Measurements from ENCODE around the gene TRPV4. TPM values are rescaled to one million over a fixed set of nuclear protein-coding genes. Genes with fewer than 3 reads are reported as not detected.
"Not testable (repeated sequence)": the region's sequence is repeated elsewhere in the genome, so short reads cannot be mapped to it uniquely, and the experiment has no call there.

TRPV4 gene
- total RNA-seq, 4 donors from 2014 or later = not detected

DNA sequence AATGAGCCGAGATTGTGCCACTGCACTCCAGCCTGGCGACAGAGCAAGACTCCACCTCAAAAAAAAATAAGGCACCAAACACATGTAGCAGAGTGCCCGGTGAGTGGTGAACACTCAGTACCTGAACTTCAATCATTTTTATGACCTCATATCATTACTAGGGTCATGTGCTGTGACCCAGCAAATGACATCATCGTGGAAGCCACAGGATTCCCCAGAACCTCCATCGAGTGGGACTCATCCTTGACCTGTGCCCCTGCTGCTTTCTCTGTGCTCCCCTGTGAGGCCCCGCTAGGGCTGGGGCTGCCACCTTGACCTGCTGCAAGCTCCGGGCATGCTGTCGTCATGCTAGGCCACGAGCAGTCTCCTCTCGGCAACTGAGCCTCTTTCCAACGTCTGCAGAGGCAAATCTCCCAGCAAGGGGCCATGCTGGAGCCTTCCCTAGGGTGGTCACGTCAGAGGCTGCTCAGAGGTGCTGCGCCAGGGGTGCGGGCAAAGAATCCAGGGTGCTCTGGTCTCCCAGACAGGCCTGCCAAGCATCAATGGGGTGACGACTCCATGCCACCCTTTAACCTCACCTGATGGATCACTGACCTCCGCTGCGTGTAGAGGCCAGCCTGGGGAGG, 28.6 kb upstream of the TRPV4 start:
- no peak overlapping the region for H3K27ac ChIP-seq
- TF ChIP-seq POLR2A (IDR thresholded peaks at IDR 0.05) = no peak
- TF ChIP-seq, protein P1, sequence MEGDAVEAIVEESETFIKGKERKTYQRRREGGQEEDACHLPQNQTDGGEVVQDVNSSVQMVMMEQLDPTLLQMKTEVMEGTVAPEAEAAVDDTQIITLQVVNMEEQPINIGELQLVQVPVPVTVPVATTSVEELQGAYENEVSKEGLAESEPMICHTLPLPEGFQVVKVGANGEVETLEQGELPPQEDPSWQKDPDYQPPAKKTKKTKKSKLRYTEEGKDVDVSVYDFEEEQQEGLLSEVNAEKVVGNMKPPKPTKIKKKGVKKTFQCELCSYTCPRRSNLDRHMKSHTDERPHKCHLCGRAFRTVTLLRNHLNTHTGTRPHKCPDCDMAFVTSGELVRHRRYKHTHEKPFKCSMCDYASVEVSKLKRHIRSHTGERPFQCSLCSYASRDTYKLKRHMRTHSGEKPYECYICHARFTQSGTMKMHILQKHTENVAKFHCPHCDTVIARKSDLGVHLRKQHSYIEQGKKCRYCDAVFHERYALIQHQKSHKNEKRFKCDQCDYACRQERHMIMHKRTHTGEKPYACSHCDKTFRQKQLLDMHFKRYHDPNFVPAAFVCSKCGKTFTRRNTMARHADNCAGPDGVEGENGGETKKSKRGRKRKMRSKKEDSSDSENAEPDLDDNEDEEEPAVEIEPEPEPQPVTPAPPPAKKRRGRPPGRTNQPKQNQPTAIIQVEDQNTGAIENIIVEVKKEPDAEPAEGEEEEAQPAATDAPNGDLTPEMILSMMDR (IDR thresholded peaks at IDR 0.05 in 4 of 5, conservative IDR thresholded peaks at IDR 0.05 in 1 of 5) = no peak
- H3K4me3 ChIP-seq = no peak overlapping the region
- H3K4me1 ChIP-seq = peaks cover 0 to 10% of the 10 kb centered on the region in 2 donors
- in situ Hi-C loops (cut with MboI; ENCODE audit: low sequenced_read_pairs in 4 of 4) = no loop called here
- DNase-seq = no peak
- peaks cover 0 to 11% of the 10 kb centered on the region in 2 donors for H3K36me3 ChIP-seq
- H3K27me3 ChIP-seq = no peaks in the 10 kb centered on the region
- intact Hi-C loops (cut with DNase I; ENCODE audit: low total_unique reads) = no loop called here
- no peaks in the 10 kb centered on the region for H3K9me3 ChIP-seq
- no peak for ATAC-seq

DNA sequence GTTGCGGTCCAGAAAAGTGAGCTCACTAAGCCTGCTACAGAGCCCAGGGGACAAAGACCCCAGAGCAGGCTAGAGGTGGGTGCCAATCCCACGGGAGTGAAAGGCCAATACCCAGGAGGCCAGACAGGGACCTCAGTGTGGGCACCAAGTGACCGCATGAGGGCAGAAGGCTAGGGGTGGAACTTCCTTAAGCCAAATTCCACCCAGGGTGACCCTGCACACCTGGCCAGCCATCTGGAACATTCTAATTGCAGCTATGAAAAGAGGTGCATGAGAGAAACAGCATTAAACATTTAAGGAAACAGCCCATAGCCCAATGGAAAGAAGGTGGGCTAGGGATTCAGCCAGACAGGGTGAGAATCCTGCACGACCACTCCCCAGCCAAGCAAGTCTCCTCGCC, 27.8 kb upstream of the TRPV4 start:
- H3K27me3 ChIP-seq = no peaks in the 10 kb centered on the region
- intact Hi-C loops (cut with DNase I; ENCODE audit: low total_unique reads) = no loop called here
- no peak overlapping the region for H3K4me3 ChIP-seq
- in situ Hi-C loops (cut with MboI; ENCODE audit: low sequenced_read_pairs in 4 of 4) = no loop called here
- ATAC-seq (no peak), DNase-seq (no peak)
- H3K4me1 ChIP-seq = peaks cover 0 to 10% of the 10 kb centered on the region in 2 donors
- TF ChIP-seq POLR2A (IDR thresholded peaks at IDR 0.05) = no peak
- TF ChIP-seq, protein P1 (IDR thresholded peaks at IDR 0.05 in 4 of 5, conservative IDR thresholded peaks at IDR 0.05 in 1 of 5) = no peak
- H3K9me3 ChIP-seq = no peaks in the 10 kb centered on the region
- H3K27ac ChIP-seq = no peak overlapping the region
- peaks cover 0 to 14% of the 10 kb centered on the region in 2 donors for H3K36me3 ChIP-seq

DNA sequence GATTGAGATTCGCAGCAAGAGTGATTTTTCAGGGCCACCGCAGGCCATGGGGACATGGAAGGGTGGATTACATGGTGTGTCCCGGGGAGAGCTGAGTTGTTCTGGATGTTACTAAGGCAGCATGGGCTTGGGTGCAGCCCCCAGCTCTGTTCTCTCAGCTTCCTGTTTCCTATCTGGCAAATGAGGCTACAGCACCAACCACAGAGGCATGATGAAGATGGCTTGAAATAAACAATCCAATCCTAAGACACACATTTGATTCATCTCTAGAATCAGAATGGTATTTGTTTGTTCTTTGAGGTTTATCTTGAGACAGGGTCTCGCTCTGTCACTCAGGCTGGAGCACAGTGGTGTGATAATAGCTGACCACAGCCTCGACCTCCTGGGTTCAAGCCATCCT, 25.6 kb upstream of the TRPV4 start:
- DNase-seq (no peak), ATAC-seq (no peak)
- no peak overlapping the region for H3K27ac ChIP-seq
- in situ Hi-C loops (cut with MboI; ENCODE audit: low sequenced_read_pairs in 4 of 4) (no loop called here), intact Hi-C loops (cut with DNase I; ENCODE audit: low total_unique reads) (no loop called here)
- H3K4me3 ChIP-seq = no peak overlapping the region
- H3K9me3 ChIP-seq = no peaks in the 10 kb centered on the region
- peaks cover 0 to 19% of the 10 kb centered on the region in 2 donors for H3K36me3 ChIP-seq
- no peaks in the 10 kb centered on the region for H3K27me3 ChIP-seq
- TF ChIP-seq, protein P1 (IDR thresholded peaks at IDR 0.05 in 4 of 5, conservative IDR thresholded peaks at IDR 0.05 in 1 of 5) = no peak
- TF ChIP-seq POLR2A (IDR thresholded peaks at IDR 0.05) = no peak
- H3K4me1 ChIP-seq = no peaks in the 10 kb centered on the region

DNA sequence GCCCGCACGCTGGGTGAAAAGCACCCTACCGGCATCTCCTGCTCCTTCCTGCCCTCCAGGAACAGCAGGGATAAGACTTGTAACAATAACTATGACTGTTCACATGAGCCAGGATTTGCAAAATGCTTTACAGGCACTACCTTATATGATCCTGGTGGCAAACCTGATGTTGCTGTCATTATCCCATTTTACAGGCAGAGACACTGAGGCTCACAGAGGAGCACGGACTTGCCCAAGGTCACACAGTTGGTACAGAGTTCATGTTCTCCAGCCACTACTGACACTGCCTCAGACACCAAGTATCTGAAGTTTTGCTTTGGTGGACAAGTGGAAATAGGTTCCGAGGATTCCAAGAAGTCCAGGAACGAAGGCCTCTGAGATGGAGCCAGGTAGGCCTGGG, 24.5 kb upstream of the TRPV4 start:
- Histone ChIP-seq H3K36me3 (peaks cover 0 to 19% of the 10 kb centered on the region in 2 donors), H3K9me3 (no peaks in the 10 kb centered on the region), H3K4me3 (no peak overlapping the region), H3K4me1 (no peaks in the 10 kb centered on the region), H3K27ac (no peak overlapping the region), H3K27me3 (no peaks in the 10 kb centered on the region)
- intact Hi-C loops (cut with DNase I; ENCODE audit: low total_unique reads) (no loop called here), in situ Hi-C loops (cut with MboI; ENCODE audit: low sequenced_read_pairs in 4 of 4) (no loop called here)
- DNase-seq = no peak
- ATAC-seq = no peak
- TF ChIP-seq POLR2A (IDR thresholded peaks at IDR 0.05) = no peak
- TF ChIP-seq, protein P1 (IDR thresholded peaks at IDR 0.05 in 4 of 5, conservative IDR thresholded peaks at IDR 0.05 in 1 of 5) = no peak

DNA sequence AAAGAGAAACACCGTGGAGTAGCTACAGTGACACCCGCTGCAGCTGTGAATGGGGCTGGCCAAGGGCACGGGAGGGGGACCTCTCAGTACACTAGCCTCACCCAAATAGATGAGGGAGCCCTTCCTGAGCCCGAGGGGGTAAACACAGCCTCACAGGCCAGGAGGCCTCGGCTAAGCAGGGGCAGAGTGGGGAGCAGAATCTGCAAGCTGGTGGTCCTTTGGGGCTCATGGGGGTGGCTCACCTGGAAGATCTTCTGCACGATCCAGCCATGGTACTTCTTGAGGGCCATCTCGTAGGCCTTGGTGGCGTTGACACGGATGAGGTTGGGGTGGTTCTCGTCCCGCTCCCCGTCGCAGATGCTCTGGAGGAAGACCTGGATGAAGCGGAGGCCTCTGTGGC, 22.2 kb upstream of the TRPV4 start:
- H3K4me1 ChIP-seq = no peaks in the 10 kb centered on the region
- H3K36me3 ChIP-seq = peaks cover 0 to 19% of the 10 kb centered on the region in 2 donors
- no peak overlapping the region for H3K27ac ChIP-seq
- H3K4me3 ChIP-seq = no peak overlapping the region
- TF ChIP-seq, protein P1 (IDR thresholded peaks at IDR 0.05 in 4 of 5, conservative IDR thresholded peaks at IDR 0.05 in 1 of 5) = no peak
- TF ChIP-seq POLR2A (IDR thresholded peaks at IDR 0.05) = no peak
- no peak for DNase-seq
- ATAC-seq = no peak
- intact Hi-C loops (cut with DNase I; ENCODE audit: low total_unique reads) (no loop called here), in situ Hi-C loops (cut with MboI; ENCODE audit: low sequenced_read_pairs in 4 of 4) (no loop called here)
- no peaks in the 10 kb centered on the region for H3K9me3 ChIP-seq
- no peaks in the 10 kb centered on the region for H3K27me3 ChIP-seq

DNA sequence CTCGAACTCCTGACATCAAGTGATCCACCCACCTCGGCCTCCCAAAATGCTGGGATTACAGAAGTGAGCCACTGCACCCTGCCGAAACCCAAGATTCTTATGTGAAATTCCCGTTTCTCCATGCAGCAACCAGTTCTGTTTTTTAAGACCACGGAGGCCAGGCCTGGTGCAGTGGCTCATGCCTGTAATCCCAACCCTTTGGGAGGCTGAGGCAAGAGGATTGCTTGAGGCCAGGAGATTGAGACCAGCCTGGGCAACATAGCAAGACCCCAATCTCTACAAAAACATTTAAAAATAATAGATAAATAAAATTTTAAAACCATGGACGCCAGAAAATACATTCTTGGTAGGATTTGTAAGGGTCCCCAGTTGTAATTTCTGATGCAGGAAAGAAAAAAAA, 17.3 kb upstream of the TRPV4 start:
- H3K27me3 ChIP-seq; H3K27ac ChIP-seq; DNase-seq; H3K9me3 ChIP-seq; H3K4me3 ChIP-seq; H3K36me3 ChIP-seq; H3K4me1 ChIP-seq; ATAC-seq; in situ Hi-C loops (cut with MboI; ENCODE audit: low sequenced_read_pairs in 4 of 4); intact Hi-C loops (cut with DNase I; ENCODE audit: low total_unique reads): not testable (repeated sequence)
